RWPE2 (cell line): ENCODE data around the gene NEURL1.

Experiments used
- ATAC-seq: fragments of 200-7000 bp; cut with Tn5 transposase; 3 replicates; pipeline ENCODE4 v1.9.1; 2021; ENCODE audit warnings: low read depth
- DNase-seq: peaks from one replicate; pipeline ENCODE4 v3.0.0-alpha.2; 2020; ENCODE audit warnings: low spot score
- H3K27ac ChIP-seq: fragments of 450-650 bp; 2 replicates; pipeline ENCODE4 v1.5.1; 2017; ENCODE audit warnings: mild to moderate bottlenecking; ENCODE audit not compliant: poor library complexity, severe bottlenecking
- H3K27me3 ChIP-seq: fragments of 250-450 bp; sonication (Bioruptor Pico); 2 replicates; pipeline ENCODE4 v1.5.1; 2021; ENCODE audit warnings: mild to moderate bottlenecking, moderate library complexity; ENCODE audit not compliant: insufficient read depth, poor library complexity, severe bottlenecking
- H3K36me3 ChIP-seq: fragments of 250-450 bp; sonication (Bioruptor Pico); 2 replicates; pipeline ENCODE4 v1.5.1; 2020; ENCODE audit warnings: low read depth, mild to moderate bottlenecking, moderate library complexity
- H3K4me1 ChIP-seq: fragments of 250-450 bp; sonication (Bioruptor Pico); 2 replicates; pipeline ENCODE4 v1.5.1; 2021; ENCODE audit warnings: mild to moderate bottlenecking, moderate library complexity; ENCODE audit not compliant: insufficient read depth, poor library complexity, severe bottlenecking
- H3K4me3 ChIP-seq: fragments of 250-450 bp; sonication (Bioruptor Pico); 2 replicates; pipeline ENCODE4 v1.5.1; 2021; ENCODE audit warnings: mild to moderate bottlenecking, moderate library complexity; ENCODE audit not compliant: severe bottlenecking
- H3K9me3 ChIP-seq: fragments of 250-450 bp; sonication (Bioruptor Pico); 2 replicates; pipeline ENCODE4 v1.5.1; 2021; ENCODE audit warnings: mild to moderate bottlenecking, moderate library complexity; ENCODE audit not compliant: severe bottlenecking
- CTCF ChIP-seq: fragments of 450-650 bp; IDR thresholded peaks from one replicate; pipeline ENCODE4 v1.5.1; 2017; ENCODE audit warnings: mild to moderate bottlenecking, moderate library complexity; ENCODE audit not compliant: poor library complexity, severe bottlenecking

Gene NEURL1

DNA sequence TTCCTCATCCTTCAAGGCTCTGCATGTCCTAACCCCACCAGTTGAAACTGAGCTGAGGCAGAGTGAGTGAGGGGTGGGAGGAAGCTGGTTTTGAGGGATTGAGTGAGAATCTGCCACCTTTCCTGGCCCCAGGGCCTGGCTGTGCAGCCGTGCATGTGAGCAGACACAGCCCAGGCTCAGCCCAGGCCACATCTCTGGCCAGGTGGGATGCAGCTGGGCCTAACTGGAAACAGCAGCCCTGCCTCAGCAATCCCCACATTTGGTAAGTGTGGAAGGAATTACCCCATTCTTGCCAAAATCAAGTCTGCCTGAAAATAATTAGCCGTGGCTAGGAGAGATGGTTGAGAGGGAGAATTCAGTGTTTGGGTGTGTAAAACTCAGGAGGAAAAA, 116.6 kb downstream of the NEURL1 start:
- Histone ChIP-seq H3K4me1 (no peaks in the 10 kb centered on the region), H3K27me3 (no peaks in the 10 kb centered on the region), H3K36me3 (peaks cover 67% of the 10 kb centered on the region), H3K27ac (no peak overlapping the region), H3K4me3 (no peak overlapping the region), H3K9me3 (no peaks in the 10 kb centered on the region)
- ATAC-seq, result no peak
- no peak for TF ChIP-seq CTCF
- DNase-seq, result no peak

- H3K36me3 ChIP-seq, result peaks cover 59% of the 10 kb centered on the region
- H3K4me3 ChIP-seq, result no peak overlapping the region
Observed at GRCh38 chr10:103610921-103611511, 117.5 kb downstream of the NEURL1 start.

GRCh38 chr10:103612462-103613365, 119.2 kb downstream of the NEURL1 start:
- TF ChIP-seq CTCF, result no peak
- H3K36me3 ChIP-seq, result peaks cover 64% of the 10 kb centered on the region
- H3K4me3 ChIP-seq, result no peak overlapping the region
- DNase-seq, result no peak
- no peak for ATAC-seq
- no peak overlapping the region for H3K27ac ChIP-seq
- H3K4me1 ChIP-seq, result no peaks in the 10 kb centered on the region
- H3K9me3 ChIP-seq, result no peaks in the 10 kb centered on the region
- H3K27me3 ChIP-seq, result no peaks in the 10 kb centered on the region

More at GRCh38 chr10:103610921-103611511, 117.5 kb downstream of the NEURL1 start:
- no peaks in the 10 kb centered on the region for H3K9me3 ChIP-seq
- H3K27me3 ChIP-seq, result no peaks in the 10 kb centered on the region
- no peaks in the 10 kb centered on the region for H3K4me1 ChIP-seq
- H3K27ac ChIP-seq, result no peak overlapping the region
- TF ChIP-seq CTCF, result no peak
- DNase-seq (no peak), ATAC-seq (no peak)

DNA sequence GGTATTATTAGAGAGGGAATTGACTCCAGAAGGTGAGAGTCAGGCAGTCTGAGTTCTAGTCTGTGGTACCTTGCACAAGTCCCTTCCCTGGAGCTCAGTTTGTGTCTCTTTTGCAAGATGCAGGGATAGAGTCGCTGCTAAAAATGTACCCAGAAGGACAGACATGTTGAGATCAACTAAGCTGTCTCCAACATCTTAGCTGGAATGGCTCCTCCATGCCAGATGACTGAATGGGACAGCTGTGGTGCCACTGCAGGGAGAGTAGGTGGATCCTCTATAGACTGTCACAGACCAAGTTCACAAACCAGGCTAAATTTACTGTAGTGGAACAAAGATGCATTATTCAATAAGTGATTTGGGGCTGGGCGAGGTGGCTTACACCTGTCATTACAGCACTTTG, 120.1 kb downstream of the NEURL1 start:
- Histone ChIP-seq H3K36me3 (peaks cover 64% of the 10 kb centered on the region), H3K27ac (no peak overlapping the region), H3K4me1 (no peaks in the 10 kb centered on the region), H3K27me3 (no peaks in the 10 kb centered on the region), H3K4me3 (no peak overlapping the region), H3K9me3 (no peaks in the 10 kb centered on the region)
- DNase-seq (no peak), ATAC-seq (no peak)
- no peak for TF ChIP-seq CTCF
